MCF 10A (cell line): ENCODE data around the gene TDRD1. TPM values are rescaled to one million over a fixed set of nuclear protein-coding genes. Genes with fewer than 3 reads are reported as not detected.

Experiments used
- BruUV-seq: library from RNA; stranded (reverse); fragments of 400-500 nt; replicated peaks from 2 replicates; lab custom pipeline; 2021; lab: Mats Ljungman, UMichigan
- CTCF ChIA-PET: fragments of 300-600 bp; sonication (Branson Sonifier 250); formaldehyde crosslinking; extraction: SDS; loops from one replicate; lab custom pipeline; 2021; ENCODE audit warnings: antibody characterized with exemption, inconsistent platforms; lab: Yijun Ruan, JAX
- POLR2A ChIA-PET: fragments of 300-600, 350-650 bp; sonication (Branson Sonifier 250); formaldehyde crosslinking; extraction: SDS; loops from one replicate; lab custom pipeline; 2020; ENCODE audit warnings: antibody characterized with exemption, inconsistent platforms; lab: Yijun Ruan, JAX
- DNase-seq: peaks from one replicate; pipeline ENCODE4 v3.0.0-alpha.2; 2018; ENCODE audit not compliant: unreplicated experiment
- H3K27ac Mint-ChIP-seq: one replicate; pipeline ENCODE4 v1.8.0; 2022; ENCODE audit warnings: mild to moderate bottlenecking, low read depth, mixed read lengths; ENCODE audit not compliant: unreplicated experiment
- H3K27me3 Mint-ChIP-seq: one replicate; pipeline ENCODE4 v1.8.0; 2022; ENCODE audit warnings: mixed read lengths; ENCODE audit not compliant: insufficient read depth, unreplicated experiment
- H3K36me3 Mint-ChIP-seq: one replicate; pipeline ENCODE4 v1.8.0; 2022; ENCODE audit warnings: mild to moderate bottlenecking, moderate library complexity, mixed read lengths; ENCODE audit not compliant: insufficient read depth, unreplicated experiment
- H3K4me1 Mint-ChIP-seq: one replicate; pipeline ENCODE4 v1.8.0; 2022; ENCODE audit warnings: mixed read lengths; ENCODE audit not compliant: insufficient read depth, unreplicated experiment
- H3K4me3 Mint-ChIP-seq: one replicate; pipeline ENCODE4 v1.8.0; 2022; ENCODE audit warnings: mild to moderate bottlenecking, moderate library complexity, mixed read lengths; ENCODE audit not compliant: unreplicated experiment
- H3K9me3 Mint-ChIP-seq: one replicate; pipeline ENCODE4 v1.8.0; 2022; ENCODE audit warnings: mixed read lengths; ENCODE audit not compliant: unreplicated experiment
- intact Hi-C: fragments of 100-400 bp; cut with micrococcal nuclease; formaldehyde crosslinking; loops from 2 replicates; pipeline ENCODE4 v1.14.1; 2022
- total RNA-seq: library from RNA; stranded (reverse); gene quantifications from 2 replicates; pipeline ENCODE4 v1.2.3, GENCODE V29; 2022
- TF ChIP-seq, protein P1 (sequence below): fragments of 200-600 bp; IDR thresholded peaks from one replicate; pipeline ENCODE4 v1.8.0; 2022; ENCODE audit warnings: antibody characterized with exemption, mild to moderate bottlenecking; ENCODE audit not compliant: unreplicated experiment

Gene TDRD1
- total RNA-seq, 1 experiment from 2014 or later: not detected

DNA sequence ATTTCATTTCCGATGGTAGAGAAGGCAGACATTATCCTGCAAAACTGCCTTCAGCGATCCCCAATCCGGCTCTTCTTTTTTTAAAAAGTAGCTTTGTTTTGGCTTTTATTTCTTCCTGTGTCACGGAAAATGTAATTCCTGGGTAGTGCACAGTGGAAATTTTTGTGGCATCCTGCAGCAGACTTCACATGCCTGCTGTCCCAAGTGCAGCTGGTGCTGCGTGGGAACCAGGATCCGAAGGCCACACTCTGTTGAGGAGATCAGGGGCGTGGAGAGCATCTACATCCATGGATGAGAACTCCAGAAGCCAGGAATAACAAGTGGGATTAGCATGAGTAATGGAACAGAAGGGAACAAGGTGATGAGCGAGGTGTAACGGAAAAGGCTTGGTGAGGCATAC, 64.5 kb downstream of the TDRD1 start:
- DNase-seq: no peak
- no TSS peak for BruUV-seq
- no peak overlapping the region for H3K4me3 Mint-ChIP-seq
- CTCF ChIA-PET: interaction anchor here (0.9 kb wide), 1 partner anchor 14 kb away, joined by 3 read pairs; no protein-coding TSS in a partner anchor
- H3K4me1 Mint-ChIP-seq: peaks cover 31% of the 10 kb centered on the region
- H3K27ac Mint-ChIP-seq: no peak overlapping the region
- no peaks in the 10 kb centered on the region for H3K9me3 Mint-ChIP-seq
- H3K27me3 Mint-ChIP-seq: no peaks in the 10 kb centered on the region
- H3K36me3 Mint-ChIP-seq: no peaks in the 10 kb centered on the region
- POLR2A ChIA-PET: interaction anchor here (0.6 to 3.9 kb wide), 5 partner anchors 23 to 70 kb away, joined by 3 to 107 read pairs (median 3); partner anchors contain the start of gene CCDC186
- TF ChIP-seq, protein P1, sequence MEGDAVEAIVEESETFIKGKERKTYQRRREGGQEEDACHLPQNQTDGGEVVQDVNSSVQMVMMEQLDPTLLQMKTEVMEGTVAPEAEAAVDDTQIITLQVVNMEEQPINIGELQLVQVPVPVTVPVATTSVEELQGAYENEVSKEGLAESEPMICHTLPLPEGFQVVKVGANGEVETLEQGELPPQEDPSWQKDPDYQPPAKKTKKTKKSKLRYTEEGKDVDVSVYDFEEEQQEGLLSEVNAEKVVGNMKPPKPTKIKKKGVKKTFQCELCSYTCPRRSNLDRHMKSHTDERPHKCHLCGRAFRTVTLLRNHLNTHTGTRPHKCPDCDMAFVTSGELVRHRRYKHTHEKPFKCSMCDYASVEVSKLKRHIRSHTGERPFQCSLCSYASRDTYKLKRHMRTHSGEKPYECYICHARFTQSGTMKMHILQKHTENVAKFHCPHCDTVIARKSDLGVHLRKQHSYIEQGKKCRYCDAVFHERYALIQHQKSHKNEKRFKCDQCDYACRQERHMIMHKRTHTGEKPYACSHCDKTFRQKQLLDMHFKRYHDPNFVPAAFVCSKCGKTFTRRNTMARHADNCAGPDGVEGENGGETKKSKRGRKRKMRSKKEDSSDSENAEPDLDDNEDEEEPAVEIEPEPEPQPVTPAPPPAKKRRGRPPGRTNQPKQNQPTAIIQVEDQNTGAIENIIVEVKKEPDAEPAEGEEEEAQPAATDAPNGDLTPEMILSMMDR: no peak
- intact Hi-C loops: no loop called here

DNA sequence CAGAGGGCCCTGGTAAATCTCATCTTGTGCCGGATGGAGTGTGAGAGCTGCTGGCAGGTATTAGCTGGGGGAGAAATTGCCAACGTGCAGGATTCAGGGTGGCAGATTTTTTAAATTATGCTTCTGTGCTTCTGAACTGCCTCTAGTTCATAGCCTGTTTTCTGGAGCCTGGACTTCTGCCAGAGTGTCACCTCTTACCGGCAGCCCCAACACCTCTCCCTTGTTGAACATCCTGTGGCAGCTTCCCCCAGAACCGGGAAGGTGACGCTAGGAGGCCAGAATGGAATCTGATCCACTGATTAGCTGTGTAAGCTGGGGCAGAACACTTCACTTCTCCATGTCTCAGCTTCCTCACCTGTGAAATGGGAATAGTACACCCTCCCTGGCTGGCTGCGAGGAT, 65.0 kb downstream of the TDRD1 start:
- no peaks in the 10 kb centered on the region for H3K9me3 Mint-ChIP-seq
- peaks cover 31% of the 10 kb centered on the region for H3K4me1 Mint-ChIP-seq
- no peak overlapping the region for H3K4me3 Mint-ChIP-seq
- intact Hi-C loops: no loop called here
- ChIA-PET CTCF (interaction anchor here (0.6 to 0.9 kb wide), 3 partner anchors 14 to 89 kb away, joined by 3 read pairs; no protein-coding TSS in a partner anchor), POLR2A (interaction anchor here (0.6 to 3.9 kb wide), 8 partner anchors 11 to 74 kb away, joined by 3 to 107 read pairs (median 7); partner anchors contain the start of gene CCDC186)
- H3K27ac Mint-ChIP-seq: no peak overlapping the region
- TF ChIP-seq, protein P1: no peak
- DNase-seq: no peak
- no peaks in the 10 kb centered on the region for H3K36me3 Mint-ChIP-seq
- no TSS peak for BruUV-seq
- no peaks in the 10 kb centered on the region for H3K27me3 Mint-ChIP-seq

DNA sequence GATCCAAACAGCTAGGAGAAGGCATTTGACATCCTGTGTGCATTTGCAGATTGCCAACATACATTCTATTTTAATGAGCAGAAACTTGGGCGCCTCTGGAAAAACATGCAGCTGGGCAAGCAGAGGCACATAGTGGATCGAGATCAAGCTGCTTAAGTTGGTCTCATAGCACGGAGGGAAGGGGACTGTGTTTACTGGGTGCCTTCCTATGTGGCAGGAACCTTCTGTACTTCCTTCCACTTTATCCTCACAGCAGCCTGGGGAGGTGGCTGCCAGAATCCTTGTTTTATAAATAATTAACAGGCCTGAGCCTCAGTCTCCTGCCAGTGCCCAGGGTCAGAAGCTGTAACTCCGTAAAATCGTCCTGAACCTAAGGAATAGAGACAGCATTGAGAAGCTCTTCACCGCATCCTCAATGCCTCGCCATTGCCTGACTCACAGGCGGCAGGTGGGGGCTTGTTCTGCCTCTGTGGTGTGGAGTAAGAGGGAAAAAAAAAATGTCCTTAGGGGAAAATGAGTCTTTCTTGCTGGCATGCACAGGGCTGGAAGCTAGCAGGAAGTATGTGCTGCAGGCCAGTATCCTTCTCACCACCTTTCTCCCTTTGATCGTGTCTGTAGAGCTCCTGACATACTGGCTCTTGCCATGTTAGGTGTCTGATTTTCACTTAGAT, 66.1 kb downstream of the TDRD1 start:
- no peaks in the 10 kb centered on the region for H3K27me3 Mint-ChIP-seq
- no TSS peak for BruUV-seq
- ChIA-PET CTCF (interaction anchor here (0.6 to 1.7 kb wide), 7 partner anchors 14 to 898 kb away, joined by 3 to 9 read pairs (median 4); no protein-coding TSS in a partner anchor), POLR2A (interaction anchor here (0.5 to 3.9 kb wide), 17 partner anchors 12 to 549 kb away, joined by 3 to 107 read pairs (median 4); partner anchors contain the start of gene CCDC186)
- DNase-seq: peak; percentile 88
- H3K4me3 Mint-ChIP-seq: peak overlapping the region; percentile 53
- TF ChIP-seq, protein P1: no peak
- no peaks in the 10 kb centered on the region for H3K36me3 Mint-ChIP-seq
- intact Hi-C loops: no loop called here
- H3K27ac Mint-ChIP-seq: peak overlapping the region; percentile 24
- peaks cover 31% of the 10 kb centered on the region for H3K4me1 Mint-ChIP-seq
- no peaks in the 10 kb centered on the region for H3K9me3 Mint-ChIP-seq

DNA sequence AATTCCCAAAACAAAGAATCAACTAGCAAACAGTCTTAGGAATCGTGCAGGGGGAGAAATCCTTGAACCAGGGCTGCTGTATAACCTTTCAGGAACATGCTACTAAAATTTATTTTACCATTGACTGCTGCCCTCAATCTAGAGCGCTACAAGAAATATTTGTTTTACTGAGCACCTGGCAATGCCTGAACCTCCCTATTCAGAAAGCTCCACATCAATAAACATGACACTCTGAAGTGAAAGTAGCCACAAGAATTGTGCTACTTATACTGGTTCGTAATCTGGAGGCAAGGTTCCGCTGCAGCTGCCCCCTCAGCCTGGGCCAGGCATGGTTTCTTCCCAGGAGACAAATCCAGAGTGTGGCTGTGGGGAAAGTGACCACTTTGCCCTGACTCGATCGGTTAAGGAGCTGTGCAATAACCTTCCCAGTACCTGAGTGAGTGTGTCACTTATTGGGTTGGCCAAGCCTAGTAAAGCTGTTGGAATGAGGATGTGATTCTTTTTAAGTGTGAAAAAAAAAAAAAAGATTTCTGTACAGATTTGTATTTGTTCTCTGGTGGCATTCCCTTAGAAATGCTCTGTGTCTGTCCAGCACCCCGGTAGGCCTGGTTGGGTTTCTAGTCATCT, 67.6 kb downstream of the TDRD1 start:
- H3K36me3 Mint-ChIP-seq: no peaks in the 10 kb centered on the region
- H3K9me3 Mint-ChIP-seq: no peaks in the 10 kb centered on the region
- peak; percentile 28 for DNase-seq
- POLR2A ChIA-PET: interaction anchor here (1.0 to 3.9 kb wide), 6 partner anchors 17 to 77 kb away, joined by 3 to 107 read pairs (median 5); partner anchors contain the start of gene CCDC186
- H3K27ac Mint-ChIP-seq: peak overlapping the region; percentile 86
- CTCF ChIA-PET: interaction anchor here (1.0 kb wide), 1 partner anchor 272 kb away, joined by 4 read pairs; no protein-coding TSS in a partner anchor
- no TSS peak for BruUV-seq
- H3K4me3 Mint-ChIP-seq: peak overlapping the region; percentile 54
- intact Hi-C loops: no loop called here
- H3K27me3 Mint-ChIP-seq: no peaks in the 10 kb centered on the region
- TF ChIP-seq, protein P1: no peak
- peaks cover 31% of the 10 kb centered on the region for H3K4me1 Mint-ChIP-seq
